Activated CD4-positive, alpha-beta T cell treated with anti-CD3 and anti-CD28 coated beads, Interleukin-2, amount 50 U/mL, for 16 hours (primary cell): ENCODE data around the gene STOM.
"Not testable (repeated sequence)": the region's sequence is repeated elsewhere in the genome, so short reads cannot be mapped to it uniquely, and the experiment has no call there.

Experiments used
- DNase-seq: peaks from one replicate; pipeline ENCODE4 v3.0.0-alpha.2; 2020

Gene STOM

GRCh38 chr9:121369595-121370265 lies at the start of gene STOM:
TSS of gene STOM (minus strand) at chr9:121370250. CDS start at chr9:121370187, 63 bp downstream.
- DNase-seq: peak; percentile 61

- no peak for DNase-seq
Measured at GRCh38 chr9:121411993-121412392, 41.9 kb upstream of the STOM start.

GRCh38 chr9:121405899-121406298 lies 35.8 kb upstream of the STOM start:
- DNase-seq: no peak

GRCh38 chr9:121404906-121405305 lies 34.9 kb upstream of the STOM start:
- no peak for DNase-seq

- peak; percentile 69 for DNase-seq
Measured at GRCh38 chr9:121399883-121400607, 30.0 kb upstream of the STOM start.

- DNase-seq: no peak
Measured at GRCh38 chr9:121399126-121399882, 29.3 kb upstream of the STOM start.

GRCh38 chr9:121398374-121398773 lies 28.3 kb upstream of the STOM start:
- no peak for DNase-seq

GRCh38 chr9:121397277-121397676 lies 27.2 kb upstream of the STOM start:
- DNase-seq: not testable (repeated sequence)

- no peak for DNase-seq
Measured at GRCh38 chr9:121395558-121395957, 25.5 kb upstream of the STOM start.

- DNase-seq: peak; percentile 22
Measured at GRCh38 chr9:121394292-121394691, 24.2 kb upstream of the STOM start.

GRCh38 chr9:121393318-121393717 lies 23.3 kb upstream of the STOM start:
- peak; percentile 16 for DNase-seq

GRCh38 chr9:121390372-121390771 lies 20.3 kb upstream of the STOM start:
- no peak for DNase-seq

- no peak for DNase-seq
Measured at GRCh38 chr9:121388140-121388905, 18.3 kb upstream of the STOM start.

GRCh38 chr9:121386442-121387175 lies 16.6 kb upstream of the STOM start:
- DNase-seq: no peak

- no peak for DNase-seq
Measured at GRCh38 chr9:121383715-121384114, 13.7 kb upstream of the STOM start.

- no peak for DNase-seq
Measured at GRCh38 chr9:121380846-121381245, 10.8 kb upstream of the STOM start.

- DNase-seq: no peak
Measured at GRCh38 chr9:121376214-121376830, 6.3 kb upstream of the STOM start.

GRCh38 chr9:121373011-121373729 lies 3.1 kb upstream of the STOM start:
- DNase-seq: no peak

- DNase-seq: no peak
Measured at GRCh38 chr9:121372239-121373010, 2.4 kb upstream of the STOM start.

- no peak for DNase-seq
Measured at GRCh38 chr9:121371495-121372061, 1.5 kb upstream of the STOM start.
